ENCODE data around the gene TRIM15. TPM values are rescaled to one million over a fixed set of nuclear protein-coding genes. Genes with fewer than 3 reads are reported as not detected.
"Not testable (repeated sequence)": the region's sequence is repeated elsewhere in the genome, so short reads cannot be mapped to it uniquely, and the experiment has no call there.

Gene TRIM15
- total RNA-seq, 1 donor from 2014 or later = not detected

DNA sequence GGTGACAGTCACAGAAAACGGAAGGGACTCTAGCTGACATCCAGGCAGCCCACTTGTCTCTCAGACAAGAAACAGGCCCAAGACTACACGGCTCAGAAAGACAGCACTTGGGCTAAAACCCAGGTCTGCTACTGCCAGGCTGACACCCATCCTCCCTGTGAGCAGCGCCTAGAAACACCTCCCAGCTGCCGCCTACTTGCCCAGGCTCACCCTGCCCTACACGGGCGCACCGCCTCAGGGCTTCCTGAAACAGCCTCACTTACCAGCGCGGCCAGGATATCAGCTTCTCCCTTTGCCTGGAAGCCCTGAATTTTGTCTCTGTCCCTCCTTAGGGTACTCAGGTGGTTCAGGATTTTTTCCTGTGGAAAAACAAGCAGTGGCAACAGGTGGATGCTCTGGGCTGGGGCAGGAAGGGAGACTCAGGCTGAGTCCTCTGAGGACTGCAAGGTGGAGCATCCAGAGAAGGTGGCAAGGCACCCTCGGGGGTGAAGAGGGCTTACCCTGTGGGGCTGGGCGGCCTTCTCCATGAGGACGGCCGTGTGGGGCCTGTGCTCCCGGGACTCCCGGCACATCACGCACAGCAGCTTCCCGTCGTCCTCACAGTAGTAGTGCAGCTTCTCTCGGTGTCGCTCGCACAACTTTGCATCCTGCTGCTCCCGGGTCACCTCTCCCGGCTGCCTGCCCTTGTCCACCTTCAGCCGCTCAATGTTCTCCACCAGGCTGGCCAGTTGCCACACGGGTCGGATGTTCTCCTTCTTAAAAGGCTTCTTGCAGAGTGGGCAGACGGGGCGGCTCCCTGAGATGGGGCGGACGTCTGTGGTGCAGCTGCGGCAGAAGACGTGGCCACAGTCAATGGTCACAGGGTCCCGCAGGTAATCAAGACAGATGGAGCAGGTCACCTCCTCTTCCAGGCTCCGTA, 35.1 kb downstream of the TRIM15 start:
- no peak for DNase-seq (ENCODE audit: low read depth)

DNA sequence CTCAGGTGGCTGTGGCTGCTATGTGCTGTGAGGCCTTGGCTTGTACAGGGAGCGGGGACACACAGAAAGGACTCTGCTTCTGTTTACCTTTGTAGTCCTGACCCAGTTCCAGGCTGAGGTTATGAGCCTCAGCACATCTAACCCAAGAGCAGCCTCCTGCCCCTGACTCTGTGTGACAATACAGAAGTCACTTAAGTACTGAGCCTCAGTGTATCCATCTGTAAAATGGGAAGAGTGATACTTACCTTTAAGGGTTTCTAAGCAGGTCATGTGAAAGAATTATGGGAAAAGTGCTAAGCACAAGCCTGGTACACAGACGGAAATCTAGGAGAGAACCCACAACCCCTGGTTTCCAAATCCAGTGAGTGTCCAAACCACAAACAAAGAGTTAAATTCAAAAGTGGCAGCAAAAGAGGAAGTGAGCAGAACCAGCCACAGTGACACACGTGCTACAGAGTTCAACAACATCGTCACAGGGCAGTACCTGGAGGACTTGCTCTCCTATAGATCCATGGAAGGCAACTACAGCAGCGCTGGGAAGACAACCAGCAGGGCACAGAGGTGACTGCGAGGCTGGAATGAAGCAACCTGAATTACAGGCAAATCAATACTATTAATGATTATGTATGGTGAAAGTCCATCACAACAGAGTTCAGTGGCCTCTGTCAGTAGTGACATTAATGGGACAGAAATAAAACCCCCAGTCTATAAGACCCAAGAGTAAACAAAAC, 37.4 kb downstream of the TRIM15 start:
- DNase-seq (ENCODE audit: low read depth) = no peak

DNA sequence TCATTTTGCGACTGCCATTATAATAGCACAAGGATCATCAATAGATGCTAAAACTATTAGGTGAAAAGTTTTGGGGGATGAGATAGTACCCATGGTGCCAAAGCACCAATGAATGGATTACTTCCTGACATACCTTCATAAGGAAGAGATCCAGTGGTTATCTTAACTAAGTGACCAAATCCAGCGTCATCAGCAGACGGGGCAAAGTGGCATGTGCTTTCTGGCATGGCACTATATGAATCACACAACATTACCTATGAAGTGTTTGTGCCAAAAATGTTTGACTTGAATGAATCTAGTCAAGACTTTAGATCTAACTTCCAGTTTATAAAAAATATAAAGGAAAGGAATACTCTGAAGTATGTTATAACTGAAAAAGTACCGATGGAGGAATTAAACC, 39.0 kb downstream of the TRIM15 start:
- DNase-seq (ENCODE audit: low read depth) = peak; percentile 27

DNA sequence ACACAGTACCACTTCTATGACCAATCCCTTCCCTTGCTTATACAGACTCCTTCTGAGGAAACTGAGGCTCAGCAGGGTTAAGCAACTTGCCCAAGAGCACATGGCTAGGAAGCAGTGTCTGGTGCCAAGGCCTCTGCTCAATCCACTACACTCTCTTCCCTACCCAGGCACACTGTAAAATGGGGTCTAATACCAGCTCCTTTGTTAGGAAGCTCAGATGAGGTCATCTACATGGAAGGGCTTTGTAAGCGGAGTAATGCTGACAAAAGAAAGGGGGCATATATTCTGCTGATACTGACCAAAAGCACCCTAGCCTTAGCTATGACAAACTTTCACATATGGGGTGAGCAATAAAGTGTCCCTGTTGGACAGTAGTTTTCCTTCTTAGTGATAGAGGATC, 40.8 kb downstream of the TRIM15 start:
- no peak for DNase-seq (ENCODE audit: low read depth)

DNA sequence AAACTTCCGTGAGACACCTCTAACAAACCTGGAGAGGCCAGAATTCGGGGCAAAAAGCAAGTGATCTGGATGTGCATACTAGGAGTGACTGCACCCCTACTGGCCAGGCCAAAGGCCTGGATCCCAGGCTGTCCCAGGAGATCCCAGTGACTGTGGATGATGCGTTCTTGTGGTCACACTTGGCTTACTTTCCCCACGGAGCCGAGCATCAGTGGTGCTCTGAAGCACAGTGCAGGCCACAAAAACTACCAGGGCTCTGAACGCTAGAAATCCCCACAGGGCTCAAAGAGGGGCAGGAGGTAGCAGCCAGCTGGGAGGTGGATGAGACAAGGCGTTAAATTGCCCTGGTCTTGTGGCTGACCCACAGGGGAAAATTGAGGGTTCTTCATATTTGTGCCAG, 42.8 kb downstream of the TRIM15 start:
- DNase-seq (ENCODE audit: low read depth) = peak; percentile 52

DNA sequence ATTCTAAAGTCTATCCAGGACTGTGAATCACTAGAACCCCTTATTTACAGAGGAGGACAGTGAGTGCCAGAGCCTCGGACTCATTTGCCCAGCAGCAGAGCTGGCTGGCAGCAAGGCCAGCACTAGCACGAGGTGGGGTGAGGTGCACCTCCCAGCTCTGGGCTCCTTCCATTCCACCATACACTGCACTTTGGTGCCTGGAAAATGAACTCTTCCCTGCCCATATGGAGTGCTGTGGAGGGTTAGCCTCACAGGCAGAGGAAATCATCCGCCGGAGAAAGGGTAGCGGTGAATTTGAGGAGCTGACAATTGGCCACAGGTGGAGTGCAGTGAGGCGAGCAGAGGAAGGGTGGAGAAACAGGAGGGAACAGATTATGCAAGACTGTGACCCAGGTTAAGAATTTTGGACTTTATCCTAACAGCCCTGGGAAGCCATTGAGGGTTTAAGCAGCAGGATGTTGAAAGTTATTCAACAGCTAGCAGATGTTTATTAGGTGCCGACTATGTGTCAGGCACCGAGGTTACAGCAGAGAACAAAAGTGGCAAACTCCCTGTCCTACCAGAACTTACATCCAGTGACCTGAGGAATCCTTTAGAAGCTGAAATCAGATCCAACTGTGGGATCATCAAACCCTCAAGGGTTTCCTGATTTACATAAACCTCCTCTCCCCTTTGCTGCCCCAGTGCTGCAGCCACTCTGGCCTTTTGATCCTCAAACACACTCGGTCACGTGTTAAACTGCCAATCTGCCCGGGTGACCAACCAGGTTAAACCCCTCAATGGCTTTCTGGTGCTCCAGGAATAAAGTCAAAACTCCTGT, 43.7 kb downstream of the TRIM15 start:
- peak; percentile 93 for DNase-seq (ENCODE audit: low read depth)

DNA sequence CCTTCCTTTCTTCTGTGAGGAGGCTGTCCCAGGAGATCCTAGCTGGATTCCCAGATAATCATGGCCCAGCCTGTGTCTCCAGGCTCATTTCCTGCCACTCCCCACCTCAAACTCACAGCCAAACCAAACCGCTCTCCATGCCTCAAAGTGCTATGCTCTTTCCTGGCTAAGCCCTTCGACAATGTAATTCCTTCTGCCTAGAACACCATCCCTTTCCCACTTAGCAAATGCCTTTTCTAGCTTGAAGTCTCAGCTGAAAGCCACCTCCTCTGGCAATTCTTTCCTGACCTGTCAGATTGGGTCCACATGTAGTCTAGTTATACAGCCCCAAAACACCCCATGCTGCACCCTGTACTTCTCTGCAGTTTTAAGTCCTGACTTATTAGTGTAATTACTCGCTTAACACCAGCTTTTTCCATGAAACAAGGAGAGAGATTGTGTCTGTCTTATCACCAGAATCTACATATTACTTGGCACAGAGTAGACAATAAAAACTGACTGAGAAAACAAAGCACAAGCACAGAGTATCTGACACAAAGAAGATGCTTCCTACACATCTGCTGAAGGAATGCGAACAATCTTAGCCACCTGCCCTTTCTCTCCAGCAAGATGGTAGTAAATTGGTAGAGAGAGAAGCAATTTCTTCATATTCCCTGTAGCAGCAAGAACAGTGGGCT, 44.4 kb downstream of the TRIM15 start:
- DNase-seq (ENCODE audit: low read depth) = peak; percentile 59

DNA sequence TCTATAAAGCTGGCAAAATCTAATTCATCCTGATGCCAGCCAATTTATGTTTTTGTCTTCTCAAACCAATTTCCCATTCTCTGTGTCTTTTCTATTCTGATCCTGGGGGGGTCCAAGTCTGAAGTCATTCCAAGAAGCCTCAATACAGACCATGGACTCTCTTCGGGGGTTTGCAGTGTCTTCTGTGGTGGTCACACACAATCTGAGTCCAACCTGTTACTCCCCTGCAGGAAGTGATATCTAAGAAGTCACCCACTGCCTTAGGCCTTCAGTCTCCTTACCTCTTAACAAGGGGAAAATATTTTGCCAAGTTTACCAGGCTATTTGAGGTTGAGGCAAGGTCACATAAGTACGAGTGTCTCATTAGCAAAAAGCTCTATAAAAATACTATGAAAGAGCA, 48.0 kb downstream of the TRIM15 start:
- DNase-seq (ENCODE audit: low read depth) = no peak

DNA sequence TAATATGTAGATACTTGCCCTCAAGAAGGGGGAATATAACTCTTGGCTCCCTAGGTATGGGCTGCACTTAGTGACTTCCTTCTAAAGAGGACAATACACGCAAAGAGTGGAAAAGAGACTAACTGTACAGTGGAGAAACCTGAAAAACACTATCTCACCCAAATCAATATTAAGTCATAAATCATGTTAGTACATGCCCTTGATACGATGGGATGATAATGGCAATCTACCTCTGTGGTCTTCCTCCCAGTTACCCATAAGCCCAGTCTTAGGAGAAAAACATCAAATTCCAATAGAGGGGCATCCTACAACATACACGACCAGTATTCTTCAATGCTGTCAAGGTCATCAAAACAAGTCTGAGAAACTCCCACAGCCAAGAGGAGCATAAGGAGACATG, 48.6 kb downstream of the TRIM15 start:
- DNase-seq (ENCODE audit: low read depth) = no peak

DNA sequence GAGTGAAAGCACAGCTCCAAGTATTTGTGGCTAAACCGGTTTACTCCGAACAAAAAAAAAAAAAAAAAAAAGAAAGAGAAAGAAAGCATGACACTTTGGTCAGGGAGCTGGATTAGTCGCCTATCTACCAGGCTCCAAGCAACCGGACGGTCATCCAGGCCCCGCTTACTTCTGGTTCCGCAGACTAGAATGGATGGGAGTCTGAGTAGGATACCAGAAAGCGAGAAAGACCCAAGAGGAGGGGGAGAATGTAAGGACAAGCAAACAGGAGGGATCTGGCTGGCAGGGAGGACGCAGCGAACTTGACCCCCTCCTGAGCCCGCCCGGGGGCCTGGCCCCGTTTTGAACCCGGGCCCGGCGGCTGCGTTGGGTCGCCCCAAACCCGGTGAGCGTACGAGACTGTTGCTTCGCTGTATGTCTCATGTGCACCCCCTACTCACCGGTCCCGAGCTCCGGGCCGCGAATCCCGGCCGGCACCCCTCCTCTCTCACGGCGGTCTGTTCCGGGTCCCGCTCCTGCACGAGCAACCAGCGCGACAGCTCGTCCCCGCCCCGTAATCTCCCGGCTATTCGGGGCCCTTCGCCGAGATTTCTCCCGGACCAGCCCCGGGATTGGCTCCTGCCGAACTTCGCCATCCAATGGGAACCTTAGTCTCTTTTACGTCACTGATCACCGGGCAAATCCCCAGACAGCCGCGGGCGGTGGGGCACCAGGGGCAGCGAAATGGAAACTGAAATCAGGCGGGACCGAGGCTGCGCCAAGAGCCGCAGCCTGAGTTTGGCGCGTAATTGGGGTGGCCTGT, 49.7 kb downstream of the TRIM15 start, which contains the start of gene TRIM26:
Gene TRIM26, minus strand, starts transcription at position 542 of the 802 bp plus-strand sequence. CDS start 14,303 bp downstream, outside the sequence.
- peak; percentile 90 for DNase-seq (ENCODE audit: low read depth)

DNA sequence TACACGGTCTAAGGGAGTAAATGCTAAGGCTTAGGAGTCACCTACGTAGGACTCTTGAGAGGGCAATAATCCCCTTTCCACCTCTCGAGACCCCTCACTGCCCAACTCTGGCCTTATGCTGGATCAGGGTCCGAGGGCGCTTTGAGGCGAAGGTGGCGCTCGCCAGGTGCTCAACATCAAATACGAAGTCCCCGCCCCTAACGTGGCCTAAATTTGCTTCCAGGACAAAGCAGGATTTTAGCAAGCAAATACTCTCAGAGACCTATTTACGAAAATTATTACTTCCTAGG, 50.3 kb downstream of the TRIM15 start:
- DNase-seq (ENCODE audit: low read depth) = no peak

DNA sequence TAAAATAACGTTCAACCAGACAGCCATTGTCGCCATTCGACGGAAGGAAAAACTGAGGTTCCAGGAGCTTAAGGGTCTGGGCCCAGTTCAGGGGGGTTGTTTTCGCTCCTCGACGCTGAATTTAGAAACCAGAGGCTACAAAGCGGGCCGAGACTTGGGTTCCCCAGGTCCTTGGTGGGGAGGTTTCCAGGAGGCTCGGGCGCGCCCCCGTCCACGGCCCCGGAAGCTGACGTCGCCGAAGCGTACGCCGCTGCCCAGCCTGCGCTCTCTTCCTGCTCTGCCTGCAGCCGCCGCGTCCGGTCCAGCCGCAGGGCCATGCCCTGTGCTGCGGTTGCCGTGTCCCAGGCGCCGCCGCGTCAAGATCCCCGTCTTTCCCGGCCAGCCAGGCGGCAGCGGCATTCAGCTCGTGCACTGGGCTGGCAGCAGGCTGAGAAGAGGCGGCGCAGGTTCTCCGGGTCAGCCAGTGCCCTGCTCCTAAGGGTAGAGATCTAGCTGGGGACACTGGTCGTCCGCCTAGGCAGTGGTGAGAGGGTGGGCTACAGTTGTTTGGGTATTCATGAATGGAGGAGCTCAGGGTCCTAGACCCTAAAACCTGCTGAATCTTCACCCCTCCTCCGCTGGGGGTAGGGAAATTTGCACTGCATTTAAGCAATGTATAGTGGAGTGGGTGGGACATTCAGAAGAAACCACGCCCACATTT, 50.8 kb downstream of the TRIM15 start:
- DNase-seq (ENCODE audit: low read depth) = peak; percentile 41

DNA sequence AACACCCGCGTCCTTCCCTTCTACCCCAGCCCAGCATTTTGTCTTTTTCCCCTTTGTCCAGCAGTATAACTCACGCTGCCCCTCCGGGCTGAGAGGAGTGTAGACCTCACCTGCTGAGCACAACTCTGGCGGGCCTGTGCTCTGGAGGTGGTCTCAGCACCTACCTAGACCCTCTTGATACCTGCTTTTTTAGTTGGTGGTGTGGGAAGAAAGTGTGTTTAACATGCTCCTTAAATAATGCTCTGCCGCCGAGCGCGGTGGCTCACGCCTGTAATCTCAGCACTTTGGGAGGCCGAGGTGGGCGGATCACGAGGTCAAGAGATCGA, 51.3 kb downstream of the TRIM15 start:
- DNase-seq (ENCODE audit: low read depth) = no peak

DNA sequence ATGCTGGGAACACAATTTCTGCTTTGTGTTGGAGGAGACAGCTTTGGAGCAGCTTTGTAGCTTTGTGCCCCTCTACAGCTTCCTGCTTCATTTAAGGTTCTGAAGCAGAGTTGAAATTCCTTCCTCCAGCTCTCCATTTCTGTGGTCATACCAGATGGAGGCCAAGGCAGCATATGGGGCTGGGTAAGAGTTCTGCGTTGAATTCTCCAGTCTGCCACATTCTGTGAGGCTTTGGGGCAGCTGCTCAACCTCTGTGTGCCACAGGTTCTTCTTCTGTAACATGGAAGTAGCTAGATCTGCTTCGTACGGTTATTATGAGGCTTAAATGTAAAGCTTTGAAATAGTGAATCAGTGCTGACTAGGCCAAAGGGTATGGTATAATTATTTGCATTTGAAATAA, 52.8 kb downstream of the TRIM15 start:
- DNase-seq (ENCODE audit: low read depth) = no peak

DNA sequence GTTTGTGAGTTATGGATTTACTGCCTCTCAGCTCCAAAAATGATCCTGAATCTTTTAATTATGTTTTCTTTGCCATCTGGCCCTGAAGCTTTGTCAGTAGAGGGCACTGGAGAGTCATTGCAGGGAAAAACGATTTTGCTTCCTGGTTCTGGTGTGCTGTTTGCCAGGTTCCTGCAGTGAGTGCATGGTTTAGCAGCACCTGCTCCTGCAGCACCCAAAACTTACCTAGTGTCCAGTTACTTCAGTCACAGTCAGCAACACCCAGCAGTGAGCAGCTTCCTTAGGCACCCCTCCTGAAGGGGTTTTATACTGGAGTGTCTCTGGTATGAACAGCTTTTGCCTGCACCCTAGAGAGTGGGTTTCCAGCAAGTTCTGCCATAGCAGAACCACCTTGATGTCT, 55.9 kb downstream of the TRIM15 start:
- DNase-seq (ENCODE audit: low read depth) = peak; percentile 57

DNA sequence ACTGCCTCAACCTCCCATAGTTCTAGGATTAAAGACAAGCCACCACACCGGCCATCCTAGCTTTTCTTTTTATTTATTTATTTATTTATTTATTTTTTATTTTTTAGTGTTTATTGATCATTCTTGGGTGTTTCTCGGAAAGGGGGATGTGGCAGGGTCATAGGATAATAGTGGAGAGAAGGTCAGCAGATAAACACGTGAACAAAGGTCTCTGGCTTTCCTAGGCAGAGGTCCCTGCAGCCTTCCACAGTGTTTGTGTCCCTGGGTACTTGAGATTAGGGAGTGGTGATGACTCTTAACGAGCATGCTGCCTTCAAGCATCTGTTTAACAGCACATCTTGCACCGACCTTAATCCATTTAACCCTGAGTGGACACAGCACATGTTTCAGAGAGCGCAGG, 58.0 kb downstream of the TRIM15 start:
- DNase-seq (ENCODE audit: low read depth) = not testable (repeated sequence)

DNA sequence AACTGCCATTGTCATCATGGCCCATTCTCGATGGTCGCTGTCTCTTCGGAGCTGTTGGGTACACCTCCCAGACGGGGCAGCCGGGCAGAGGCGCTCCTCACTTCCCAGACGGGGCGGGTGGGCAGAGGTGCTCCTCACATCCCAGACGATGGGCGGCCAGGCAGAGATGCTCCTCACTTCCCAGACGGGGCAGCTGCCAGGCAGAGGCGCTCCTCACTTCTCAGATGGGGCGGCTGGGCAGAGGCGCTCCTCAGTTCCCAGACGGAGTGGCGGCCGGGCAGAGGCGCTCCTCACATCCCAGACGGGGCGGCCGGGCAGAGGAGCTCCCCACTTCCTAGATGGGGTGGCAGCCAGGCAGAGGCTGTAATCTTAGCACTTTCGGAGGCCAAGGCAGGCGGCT, 58.6 kb downstream of the TRIM15 start:
- not testable (repeated sequence) for DNase-seq (ENCODE audit: low read depth)

Measured in renal cortical epithelial cell (primary cell).